Breast epithelium (tissue), 3 donors: ENCODE measurements around the gene ANKS1B.

Experiments used
- POLR2A ChIP-seq: fragments of 450-650 bp; IDR thresholded peaks from one replicate; pipeline ENCODE4 v1.6.1; 2016; ENCODE audit warnings: antibody characterized with exemption, mild to moderate bottlenecking, moderate library complexity
- POLR2AphosphoS5 ChIP-seq, 3 donors: sonication (generic); formaldehyde crosslinking; IDR thresholded peaks; one replicate each; pipeline ENCODE4 v1.6.1; 2017; ENCODE audit warnings: antibody characterized with exemption in 3 of 3
- TF ChIP-seq, protein P1 (sequence below), 3 donors: fragments of 450-650 bp; IDR thresholded peaks; one replicate each; pipeline ENCODE4 v1.5.1; 2016 to 2017; ENCODE audit warnings: antibody characterized with exemption in 3 of 3, mild to moderate bottlenecking in 3 of 3, moderate library complexity in 3 of 3

DNA sequence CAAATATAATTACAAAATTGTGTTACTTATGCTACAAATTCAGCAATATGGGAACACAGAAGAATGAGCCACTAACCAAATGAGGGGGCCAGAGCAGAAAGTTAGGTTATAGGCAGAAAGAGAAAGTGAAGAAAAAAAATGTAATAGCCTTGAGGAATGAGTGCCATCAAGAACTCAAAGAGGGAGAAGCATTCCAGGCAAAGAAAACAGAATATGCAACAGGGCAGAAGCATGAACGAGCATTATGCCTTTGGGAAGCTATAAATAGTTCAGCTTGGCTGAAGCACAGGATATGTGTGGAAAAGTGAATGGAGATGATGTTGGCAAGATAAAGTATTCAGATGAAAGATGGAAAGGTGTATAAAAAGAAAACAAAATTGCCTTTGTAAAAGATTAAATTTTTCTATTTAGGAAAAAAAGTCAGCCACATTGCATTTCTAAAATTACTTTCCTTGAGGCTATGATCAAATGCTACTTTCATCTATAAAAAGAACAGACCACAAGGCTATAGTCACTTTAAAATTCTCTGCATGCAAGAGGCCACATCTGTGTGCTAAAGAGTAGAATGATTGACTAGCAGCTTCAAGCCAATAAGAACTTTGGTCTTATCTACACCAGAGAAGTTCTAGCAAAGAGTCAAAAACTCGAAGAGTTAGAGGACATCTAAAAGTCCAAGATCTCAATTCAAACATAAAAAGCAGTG is 530.7 kb downstream of the ANKS1B start:
- TF ChIP-seq, protein P1, sequence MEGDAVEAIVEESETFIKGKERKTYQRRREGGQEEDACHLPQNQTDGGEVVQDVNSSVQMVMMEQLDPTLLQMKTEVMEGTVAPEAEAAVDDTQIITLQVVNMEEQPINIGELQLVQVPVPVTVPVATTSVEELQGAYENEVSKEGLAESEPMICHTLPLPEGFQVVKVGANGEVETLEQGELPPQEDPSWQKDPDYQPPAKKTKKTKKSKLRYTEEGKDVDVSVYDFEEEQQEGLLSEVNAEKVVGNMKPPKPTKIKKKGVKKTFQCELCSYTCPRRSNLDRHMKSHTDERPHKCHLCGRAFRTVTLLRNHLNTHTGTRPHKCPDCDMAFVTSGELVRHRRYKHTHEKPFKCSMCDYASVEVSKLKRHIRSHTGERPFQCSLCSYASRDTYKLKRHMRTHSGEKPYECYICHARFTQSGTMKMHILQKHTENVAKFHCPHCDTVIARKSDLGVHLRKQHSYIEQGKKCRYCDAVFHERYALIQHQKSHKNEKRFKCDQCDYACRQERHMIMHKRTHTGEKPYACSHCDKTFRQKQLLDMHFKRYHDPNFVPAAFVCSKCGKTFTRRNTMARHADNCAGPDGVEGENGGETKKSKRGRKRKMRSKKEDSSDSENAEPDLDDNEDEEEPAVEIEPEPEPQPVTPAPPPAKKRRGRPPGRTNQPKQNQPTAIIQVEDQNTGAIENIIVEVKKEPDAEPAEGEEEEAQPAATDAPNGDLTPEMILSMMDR (IDR thresholded peaks at IDR 0.05), result no peak
- TF ChIP-seq POLR2A, result no peak
- TF ChIP-seq POLR2AphosphoS5 (IDR thresholded peaks at IDR 0.05), result no peak
